ENCODE measurements around the gene PPM1N. TPM values are rescaled to one million over a fixed set of nuclear protein-coding genes. Genes with fewer than 3 reads are reported as not detected.
A peak's percentile ranks its signal among the peaks of the same experiment; 100 is the strongest.

The PPM1N gene
- total and polyA plus RNA-seq, 2 of the 13 experiments (the other 11 are each of a cell fraction or from before 2014, with no cell fraction given), result 0.31 to 1.8 TPM

DNA sequence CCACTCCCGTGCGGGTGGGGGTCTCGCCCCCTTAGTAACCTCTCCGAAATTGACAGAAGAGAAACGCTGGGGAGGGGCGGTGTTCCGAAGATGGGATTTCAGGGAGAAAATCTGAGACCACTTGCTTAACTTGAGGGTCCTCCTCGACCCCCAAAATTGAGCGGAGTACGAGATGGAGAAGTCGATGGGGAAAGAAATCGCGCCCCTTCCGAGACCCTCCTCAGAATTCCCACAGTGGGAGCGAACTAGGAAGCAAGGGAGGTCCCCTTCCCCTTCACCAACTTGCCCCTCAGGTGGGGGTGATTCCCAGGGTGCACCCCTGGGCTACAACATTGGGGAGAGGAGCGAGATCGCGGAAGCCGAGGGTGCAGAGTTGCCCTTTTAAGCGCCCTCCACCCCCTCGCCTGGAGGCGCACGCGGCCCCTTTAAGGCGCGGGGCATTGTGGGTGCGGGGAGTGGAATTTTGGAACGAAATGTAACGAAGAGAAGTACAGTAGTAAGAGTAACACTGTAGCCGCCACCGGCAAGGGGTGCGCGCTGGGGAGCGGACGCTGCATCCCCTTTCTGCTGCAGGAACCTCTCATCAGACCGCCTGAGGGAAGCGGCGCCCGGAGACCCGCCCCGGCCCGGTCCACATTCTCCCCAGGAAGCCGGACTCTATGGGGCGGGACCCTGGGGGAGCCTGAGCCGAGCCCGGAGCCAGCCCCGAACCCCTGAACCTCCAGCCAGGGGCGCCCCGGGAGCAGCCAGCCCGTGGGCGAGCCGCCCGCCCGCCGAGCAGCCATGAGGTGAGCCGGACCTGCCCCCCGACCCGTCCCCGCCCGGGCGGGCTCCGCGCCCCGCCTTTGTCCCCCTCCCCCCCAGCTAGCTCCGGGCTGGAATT is 9.0 kb downstream of the PPM1N start, which contains the start of gene VASP (continued):
- TF ChIP-seq, protein P1, sequence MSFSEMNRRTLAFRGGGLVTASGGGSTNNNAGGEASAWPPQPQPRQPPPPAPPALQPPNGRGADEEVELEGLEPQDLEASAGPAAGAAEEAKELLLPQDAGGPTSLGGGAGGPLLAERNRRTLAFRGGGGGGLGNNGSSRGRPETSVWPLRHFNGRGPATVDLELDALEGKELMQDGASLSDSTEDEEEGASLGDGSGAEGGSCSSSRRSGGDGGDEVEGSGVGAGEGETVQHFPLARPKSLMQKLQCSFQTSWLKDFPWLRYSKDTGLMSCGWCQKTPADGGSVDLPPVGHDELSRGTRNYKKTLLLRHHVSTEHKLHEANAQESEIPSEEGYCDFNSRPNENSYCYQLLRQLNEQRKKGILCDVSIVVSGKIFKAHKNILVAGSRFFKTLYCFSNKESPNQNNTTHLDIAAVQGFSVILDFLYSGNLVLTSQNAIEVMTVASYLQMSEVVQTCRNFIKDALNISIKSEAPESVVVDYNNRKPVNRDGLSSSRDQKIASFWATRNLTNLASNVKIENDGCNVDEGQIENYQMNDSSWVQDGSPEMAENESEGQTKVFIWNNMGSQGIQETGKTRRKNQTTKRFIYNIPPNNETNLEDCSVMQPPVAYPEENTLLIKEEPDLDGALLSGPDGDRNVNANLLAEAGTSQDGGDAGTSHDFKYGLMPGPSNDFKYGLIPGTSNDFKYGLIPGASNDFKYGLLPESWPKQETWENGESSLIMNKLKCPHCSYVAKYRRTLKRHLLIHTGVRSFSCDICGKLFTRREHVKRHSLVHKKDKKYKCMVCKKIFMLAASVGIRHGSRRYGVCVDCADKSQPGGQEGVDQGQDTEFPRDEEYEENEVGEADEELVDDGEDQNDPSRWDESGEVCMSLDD (CRISPR knock-in tag; IDR thresholded peaks at IDR 0.05; ENCODE audit: borderline replicate concordance), result peak; percentile 71; the same call in 1 of the 2 replicates
- TF ChIP-seq NCOA1 (CRISPR knock-in tag; IDR thresholded peaks at IDR 0.05) (no peak), TOE1 (CRISPR knock-in tag; IDR thresholded peaks at IDR 0.05) (no peak), PHB2 (IDR thresholded peaks at IDR 0.05; ENCODE audit: partially characterized antibody) (no peak), AKAP8 (CRISPR knock-in tag; IDR thresholded peaks at IDR 0.05) (0 out of 2 replicates have a peak, but pooled peaks have one; percentile 68), ZFP37 (CRISPR knock-in tag; IDR thresholded peaks at IDR 0.05; ENCODE audit: borderline replicate concordance) (peak; percentile 89), ZNF296 (CRISPR knock-in tag; conservative IDR thresholded peaks at IDR 0.05) (no peak), SRSF9 (IDR thresholded peaks at IDR 0.05; ENCODE audit: borderline replicate concordance, insufficient read depth, low read depth, low read length, poor library complexity, severe bottlenecking) (no peak), NCOA5 (CRISPR knock-in tag; IDR thresholded peaks at IDR 0.05) (no peak; the same call in 1 of the 2 replicates), RARG (CRISPR knock-in tag; IDR thresholded peaks at IDR 0.05; ENCODE audit: low read depth) (no peak), STAG1 (CRISPR knock-in tag; IDR thresholded peaks at IDR 0.05) (no peak), SMC3 (IDR thresholded peaks at IDR 0.05; ENCODE audit: low read length) (no peak)
- TF ChIP-seq, protein P2, sequence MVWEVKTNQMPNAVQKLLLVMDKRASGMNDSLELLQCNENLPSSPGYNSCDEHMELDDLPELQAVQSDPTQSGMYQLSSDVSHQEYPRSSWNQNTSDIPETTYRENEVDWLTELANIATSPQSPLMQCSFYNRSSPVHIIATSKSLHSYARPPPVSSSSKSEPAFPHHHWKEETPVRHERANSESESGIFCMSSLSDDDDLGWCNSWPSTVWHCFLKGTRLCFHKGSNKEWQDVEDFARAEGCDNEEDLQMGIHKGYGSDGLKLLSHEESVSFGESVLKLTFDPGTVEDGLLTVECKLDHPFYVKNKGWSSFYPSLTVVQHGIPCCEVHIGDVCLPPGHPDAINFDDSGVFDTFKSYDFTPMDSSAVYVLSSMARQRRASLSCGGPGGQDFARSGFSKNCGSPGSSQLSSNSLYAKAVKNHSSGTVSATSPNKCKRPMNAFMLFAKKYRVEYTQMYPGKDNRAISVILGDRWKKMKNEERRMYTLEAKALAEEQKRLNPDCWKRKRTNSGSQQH (CRISPR knock-in tag; IDR thresholded peaks at IDR 0.05; ENCODE audit: low read depth), result no peak
- TF ChIP-seq, protein P3, sequence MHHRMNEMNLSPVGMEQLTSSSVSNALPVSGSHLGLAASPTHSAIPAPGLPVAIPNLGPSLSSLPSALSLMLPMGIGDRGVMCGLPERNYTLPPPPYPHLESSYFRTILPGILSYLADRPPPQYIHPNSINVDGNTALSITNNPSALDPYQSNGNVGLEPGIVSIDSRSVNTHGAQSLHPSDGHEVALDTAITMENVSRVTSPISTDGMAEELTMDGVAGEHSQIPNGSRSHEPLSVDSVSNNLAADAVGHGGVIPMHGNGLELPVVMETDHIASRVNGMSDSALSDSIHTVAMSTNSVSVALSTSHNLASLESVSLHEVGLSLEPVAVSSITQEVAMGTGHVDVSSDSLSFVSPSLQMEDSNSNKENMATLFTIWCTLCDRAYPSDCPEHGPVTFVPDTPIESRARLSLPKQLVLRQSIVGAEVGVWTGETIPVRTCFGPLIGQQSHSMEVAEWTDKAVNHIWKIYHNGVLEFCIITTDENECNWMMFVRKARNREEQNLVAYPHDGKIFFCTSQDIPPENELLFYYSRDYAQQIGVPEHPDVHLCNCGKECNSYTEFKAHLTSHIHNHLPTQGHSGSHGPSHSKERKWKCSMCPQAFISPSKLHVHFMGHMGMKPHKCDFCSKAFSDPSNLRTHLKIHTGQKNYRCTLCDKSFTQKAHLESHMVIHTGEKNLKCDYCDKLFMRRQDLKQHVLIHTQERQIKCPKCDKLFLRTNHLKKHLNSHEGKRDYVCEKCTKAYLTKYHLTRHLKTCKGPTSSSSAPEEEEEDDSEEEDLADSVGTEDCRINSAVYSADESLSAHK (CRISPR knock-in tag; IDR thresholded peaks at IDR 0.05; ENCODE audit: borderline replicate concordance), result no peak
- TF ChIP-seq, protein P4, sequence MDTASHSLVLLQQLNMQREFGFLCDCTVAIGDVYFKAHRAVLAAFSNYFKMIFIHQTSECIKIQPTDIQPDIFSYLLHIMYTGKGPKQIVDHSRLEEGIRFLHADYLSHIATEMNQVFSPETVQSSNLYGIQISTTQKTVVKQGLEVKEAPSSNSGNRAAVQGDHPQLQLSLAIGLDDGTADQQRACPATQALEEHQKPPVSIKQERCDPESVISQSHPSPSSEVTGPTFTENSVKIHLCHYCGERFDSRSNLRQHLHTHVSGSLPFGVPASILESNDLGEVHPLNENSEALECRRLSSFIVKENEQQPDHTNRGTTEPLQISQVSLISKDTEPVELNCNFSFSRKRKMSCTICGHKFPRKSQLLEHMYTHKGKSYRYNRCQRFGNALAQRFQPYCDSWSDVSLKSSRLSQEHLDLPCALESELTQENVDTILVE (CRISPR knock-in tag; IDR thresholded peaks at IDR 0.05), result 0 out of 2 replicates have a peak, but pooled peaks have one; percentile 53
- TF ChIP-seq, protein P5, sequence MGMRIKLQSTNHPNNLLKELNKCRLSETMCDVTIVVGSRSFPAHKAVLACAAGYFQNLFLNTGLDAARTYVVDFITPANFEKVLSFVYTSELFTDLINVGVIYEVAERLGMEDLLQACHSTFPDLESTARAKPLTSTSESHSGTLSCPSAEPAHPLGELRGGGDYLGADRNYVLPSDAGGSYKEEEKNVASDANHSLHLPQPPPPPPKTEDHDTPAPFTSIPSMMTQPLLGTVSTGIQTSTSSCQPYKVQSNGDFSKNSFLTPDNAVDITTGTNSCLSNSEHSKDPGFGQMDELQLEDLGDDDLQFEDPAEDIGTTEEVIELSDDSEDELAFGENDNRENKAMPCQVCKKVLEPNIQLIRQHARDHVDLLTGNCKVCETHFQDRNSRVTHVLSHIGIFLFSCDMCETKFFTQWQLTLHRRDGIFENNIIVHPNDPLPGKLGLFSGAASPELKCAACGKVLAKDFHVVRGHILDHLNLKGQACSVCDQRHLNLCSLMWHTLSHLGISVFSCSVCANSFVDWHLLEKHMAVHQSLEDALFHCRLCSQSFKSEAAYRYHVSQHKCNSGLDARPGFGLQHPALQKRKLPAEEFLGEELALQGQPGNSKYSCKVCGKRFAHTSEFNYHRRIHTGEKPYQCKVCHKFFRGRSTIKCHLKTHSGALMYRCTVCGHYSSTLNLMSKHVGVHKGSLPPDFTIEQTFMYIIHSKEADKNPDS (CRISPR knock-in tag; IDR thresholded peaks at IDR 0.05), result 0 out of 2 replicates have a peak, but pooled peaks have one; percentile 55
- TF ChIP-seq, protein P6, sequence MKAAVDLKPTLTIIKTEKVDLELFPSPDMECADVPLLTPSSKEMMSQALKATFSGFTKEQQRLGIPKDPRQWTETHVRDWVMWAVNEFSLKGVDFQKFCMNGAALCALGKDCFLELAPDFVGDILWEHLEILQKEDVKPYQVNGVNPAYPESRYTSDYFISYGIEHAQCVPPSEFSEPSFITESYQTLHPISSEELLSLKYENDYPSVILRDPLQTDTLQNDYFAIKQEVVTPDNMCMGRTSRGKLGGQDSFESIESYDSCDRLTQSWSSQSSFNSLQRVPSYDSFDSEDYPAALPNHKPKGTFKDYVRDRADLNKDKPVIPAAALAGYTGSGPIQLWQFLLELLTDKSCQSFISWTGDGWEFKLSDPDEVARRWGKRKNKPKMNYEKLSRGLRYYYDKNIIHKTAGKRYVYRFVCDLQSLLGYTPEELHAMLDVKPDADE (CRISPR knock-in tag; IDR thresholded peaks at IDR 0.05), result 0 out of 2 replicates have a peak, but pooled peaks have one; percentile 8
